Left lobe of liver (tissue), 1 donor: ENCODE results near the gene CCDC195. TPM values are rescaled to one million over a fixed set of nuclear protein-coding genes. Genes with fewer than 3 reads are reported as not detected.

ENCODE experiments used
- total RNA-seq: library from RNA; stranded (reverse); gene quantifications from one replicate; pipeline ENCODE4 v1.2.1, GENCODE V29; 2021
- donor health status: DM: no; HTN: yes; CAD: no.

CCDC195 gene
- total RNA-seq, 1 donor from 2014 or later: not detected

Other genes with a start within 250 kb of the CCDC195 start
- 34.6 TPM for gene CUL3, start 131.0 kb downstream of the CCDC195 start, total RNA-seq